K562 (cell line): ENCODE results near the gene OTUD5. TPM values are rescaled to one million over a fixed set of nuclear protein-coding genes. Genes with fewer than 3 reads are reported as not detected.

Experiments used
- CCNT2 ChIP-seq: IDR thresholded peaks from 2 replicates; pipeline ENCODE4 v1.6.1; 2011; ENCODE audit warnings: borderline replicate concordance, low read depth, mild to moderate bottlenecking, moderate library complexity, mixed read lengths, low read length; ENCODE audit not compliant: insufficient read length; ENCODE audit errors: extremely low read depth
- CHD2 ChIP-seq: IDR thresholded peaks from 2 replicates; pipeline ENCODE4 v1.6.1; 2011; ENCODE audit warnings: low read depth, low read length
- GATAD2A ChIP-seq: fragments of 450-650 bp; IDR thresholded peaks from 2 replicates; pipeline ENCODE4 v1.6.1; 2017
- ILK ChIP-seq: fragments of 450-650 bp; IDR thresholded peaks from 2 replicates; pipeline ENCODE4 v1.6.1; 2016; ENCODE audit warnings: missing genetic modification characterization, low read depth, mild to moderate bottlenecking, missing compliant biosample characterization, moderate library complexity, borderline replicate concordance
- KHSRP ChIP-seq: fragments of 450-650 bp; IDR thresholded peaks from 2 replicates; pipeline ENCODE4 v1.6.1; 2017
- L3MBTL2 ChIP-seq: fragments of 450-650 bp; IDR thresholded peaks from 2 replicates; pipeline ENCODE4 v1.6.1; 2016; ENCODE audit warnings: mild to moderate bottlenecking, moderate library complexity
- MCM3 ChIP-seq: fragments of 450-650 bp; IDR thresholded peaks from 2 replicates; pipeline ENCODE4 v1.6.1; 2016
- NRF1 ChIP-seq, 2 experiments: fragments of 450-650 bp; IDR thresholded peaks in 1 of 2; conservative IDR thresholded peaks in 1 of 2; 2 replicates each; pipeline ENCODE4 v1.6.1; 2014; ENCODE audit warnings: mild to moderate bottlenecking in 2 of 2
- STAT5B ChIP-seq: fragments of 250-450 bp; sonication (Bioruptor Pico); IDR thresholded peaks from 2 replicates; pipeline ENCODE4 v1.8.0; 2021; ENCODE audit warnings: mild to moderate bottlenecking, inconsistent platforms
- TSC22D4 ChIP-seq: fragments of 450-650 bp; IDR thresholded peaks from 2 replicates; pipeline ENCODE4 v1.6.1; 2016; ENCODE audit warnings: missing genetic modification characterization, missing biosample characterization, control low read depth
- WHSC1 ChIP-seq: IDR thresholded peaks from one replicate; pipeline ENCODE4 v1.6.1; 2012; ENCODE audit warnings: low read length, control low read depth, inconsistent platforms
- ZFX ChIP-seq: sonication (generic); formaldehyde crosslinking; IDR thresholded peaks from 2 replicates; pipeline ENCODE4 v1.8.0; 2022; ENCODE audit warnings: mild to moderate bottlenecking, missing genetic modification reagents, moderate library complexity
- ZNF197 ChIP-seq: fragments of 200-800 bp; sonication (Bioruptor generic); IDR thresholded peaks from 2 replicates; pipeline ENCODE4 v1.6.1; 2016; ENCODE audit warnings: low read depth, missing genetic modification characterization, missing compliant biosample characterization
- ZNF57 ChIP-seq: fragments of 450-650 bp; formaldehyde crosslinking; IDR thresholded peaks from 2 replicates; pipeline ENCODE4 v1.4.0; 2020; ENCODE audit warnings: mild to moderate bottlenecking, moderate library complexity
- ZNF764 ChIP-seq: fragments of 250-450 bp; sonication (Bioruptor Pico); IDR thresholded peaks from 2 replicates; pipeline ENCODE4 v1.4.0; 2020; ENCODE audit warnings: low read depth, mild to moderate bottlenecking, moderate library complexity
- ZNF77 ChIP-seq: fragments of 250-450 bp; sonication (Bioruptor Pico); IDR thresholded peaks from 2 replicates; pipeline ENCODE4 v1.5.0; 2020
- polyA plus RNA-seq, 8 experiments: library from polyadenylated mRNA; depleted of rRNA in 4 of 8; stranded (reverse) in 5 of 8; unstranded in 3 of 8; fragments of >200 nt; fragmentation: Nextera tagmentation in 2 of 8; fragmentation: Illumina TruSeq in 1 of 8; extraction: Ambion mirVana in 2 of 8; extraction: Trizol in 1 of 8; gene quantifications; 2 replicates each; pipeline versions ENCODE4 v1.2.1 to v1.2.3, GENCODE V29; 2011 to 2014; ENCODE audit warnings: inconsistent platforms in 1 of 8, missing spikeins in 1 of 8
- total RNA-seq, 7 experiments: library from RNA; depleted of rRNA in 6 of 7; stranded (reverse); fragments of >200 nt in 6 of 7; fragmentation: Illumina TruSeq in 2 of 7; extraction: Trizol in 2 of 7; gene quantifications; 2 replicates each; pipeline versions ENCODE4 v1.2.1 to v1.2.3, GENCODE V29; 2011 to 2021; ENCODE audit warnings: low replicate concordance in 1 of 7
- TF ChIP-seq, protein P1 (sequence below): sonication (generic); formaldehyde crosslinking; IDR thresholded peaks from 2 replicates; pipeline ENCODE4 v1.8.0; 2022; ENCODE audit warnings: missing genetic modification reagents, mild to moderate bottlenecking, moderate library complexity, borderline replicate concordance
- TF ChIP-seq, protein P2 (sequence below): fragments of 450-650 bp; formaldehyde crosslinking; conservative IDR thresholded peaks from 2 replicates; pipeline ENCODE4 v1.4.0; 2022; ENCODE audit warnings: mild to moderate bottlenecking, missing genetic modification characterization
- TF ChIP-seq, protein P3 (sequence below), 2 experiments: fragments of 200-800 bp in 1 of 2; sonication (Bioruptor generic) in 1 of 2; sonication (generic) in 1 of 2; formaldehyde crosslinking in 1 of 2; IDR thresholded peaks in 1 of 2; conservative IDR thresholded peaks in 1 of 2; 2 replicates each; pipeline versions ENCODE4 v1.5.0 to v1.6.1; 2016 to 2020; ENCODE audit warnings: missing compliant biosample characterization in 1 of 2, missing genetic modification characterization in 1 of 2, missing genetic modification reagents in 1 of 2
- TF ChIP-seq, protein P4 (sequence below): sonication (generic); formaldehyde crosslinking; IDR thresholded peaks from 2 replicates; pipeline ENCODE4 v1.8.0; 2022; ENCODE audit warnings: mild to moderate bottlenecking, missing genetic modification reagents
- TF ChIP-seq, protein P5 (sequence below): fragments of 450-650 bp; IDR thresholded peaks from 2 replicates; pipeline ENCODE4 v1.6.1; 2016
- TF ChIP-seq, protein P6 (sequence below): IDR thresholded peaks from 2 replicates; pipeline ENCODE4 v1.6.1; 2011; ENCODE audit not compliant: insufficient read length; ENCODE audit errors: extremely low read depth

The OTUD5 gene
- total and polyA plus RNA-seq, 9 of the 15 experiments (the other 6 are each of a cell fraction or from before 2014, with no cell fraction given) = 3.6 to 102 (median 59.0) TPM

DNA sequence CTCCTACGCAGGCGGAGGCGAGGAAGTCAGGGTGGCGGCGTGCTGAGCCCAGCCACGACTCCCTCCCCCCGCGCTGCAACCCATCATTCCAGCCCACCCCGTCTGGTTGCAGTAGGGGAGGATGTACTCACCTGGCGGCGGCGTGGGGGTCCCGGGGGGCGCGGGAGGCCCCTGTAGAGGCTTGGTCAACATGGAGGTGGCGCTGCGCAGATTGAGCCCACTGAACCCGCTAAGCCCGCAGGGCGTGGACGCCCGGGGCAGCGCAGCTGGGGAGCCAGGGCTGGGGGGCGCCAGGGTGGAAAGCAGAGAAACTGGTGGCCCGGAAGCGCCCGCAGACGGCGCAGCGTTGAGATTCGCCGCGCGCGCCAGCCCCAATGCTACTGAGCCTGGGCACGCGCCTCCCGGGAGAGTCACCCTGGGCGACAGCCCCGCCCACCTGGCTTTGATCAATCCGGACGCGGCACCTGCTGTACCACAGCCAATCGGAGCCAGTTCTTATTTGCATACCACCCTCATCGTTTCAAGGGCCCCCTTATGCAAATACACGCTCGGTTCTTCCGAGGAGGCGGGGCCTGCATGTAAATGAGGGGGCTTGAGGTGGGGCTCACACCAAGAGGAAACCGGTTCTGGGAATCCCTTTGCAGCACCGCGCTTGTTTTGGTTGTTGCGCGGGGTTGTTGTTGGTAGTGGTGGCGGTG is 38.6 kb downstream of the OTUD5 start, which contains the start of gene PIM2 (continued):
- TF ChIP-seq WHSC1 (no peak), KHSRP (no peak), STAT5B (CRISPR knock-in tag) (no peak), CHD2 (no peak; the same call in 1 of the 2 replicates), ZFX (CRISPR knock-in tag) (no peak), TSC22D4 (tag) (no peak), ZNF764 (no peak), ILK (tag) (no peak), ZNF57 (CRISPR knock-in tag) (no peak), L3MBTL2 (peak; percentile 24; the same call in 1 of the 2 replicates), ZNF77 (CRISPR knock-in tag) (no peak), MCM3 (no peak), NRF1 (conservative IDR thresholded peaks at IDR 0.05 in 1 of 2, IDR thresholded peaks at IDR 0.05 in 1 of 2) (peak; percentile 85 to 87), CCNT2 (peak; percentile 71), ZNF197 (CRISPR knock-in tag) (no peak), GATAD2A (no peak)
- TF ChIP-seq, protein P1, sequence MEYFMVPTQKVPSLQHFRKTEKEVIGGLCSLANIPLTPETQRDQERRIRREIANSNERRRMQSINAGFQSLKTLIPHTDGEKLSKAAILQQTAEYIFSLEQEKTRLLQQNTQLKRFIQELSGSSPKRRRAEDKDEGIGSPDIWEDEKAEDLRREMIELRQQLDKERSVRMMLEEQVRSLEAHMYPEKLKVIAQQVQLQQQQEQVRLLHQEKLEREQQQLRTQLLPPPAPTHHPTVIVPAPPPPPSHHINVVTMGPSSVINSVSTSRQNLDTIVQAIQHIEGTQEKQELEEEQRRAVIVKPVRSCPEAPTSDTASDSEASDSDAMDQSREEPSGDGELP = peak; percentile 63
- TF ChIP-seq, protein P2, sequence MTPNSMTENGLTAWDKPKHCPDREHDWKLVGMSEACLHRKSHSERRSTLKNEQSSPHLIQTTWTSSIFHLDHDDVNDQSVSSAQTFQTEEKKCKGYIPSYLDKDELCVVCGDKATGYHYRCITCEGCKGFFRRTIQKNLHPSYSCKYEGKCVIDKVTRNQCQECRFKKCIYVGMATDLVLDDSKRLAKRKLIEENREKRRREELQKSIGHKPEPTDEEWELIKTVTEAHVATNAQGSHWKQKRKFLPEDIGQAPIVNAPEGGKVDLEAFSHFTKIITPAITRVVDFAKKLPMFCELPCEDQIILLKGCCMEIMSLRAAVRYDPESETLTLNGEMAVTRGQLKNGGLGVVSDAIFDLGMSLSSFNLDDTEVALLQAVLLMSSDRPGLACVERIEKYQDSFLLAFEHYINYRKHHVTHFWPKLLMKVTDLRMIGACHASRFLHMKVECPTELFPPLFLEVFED (CRISPR knock-in tag) = no peak
- TF ChIP-seq, protein P3, sequence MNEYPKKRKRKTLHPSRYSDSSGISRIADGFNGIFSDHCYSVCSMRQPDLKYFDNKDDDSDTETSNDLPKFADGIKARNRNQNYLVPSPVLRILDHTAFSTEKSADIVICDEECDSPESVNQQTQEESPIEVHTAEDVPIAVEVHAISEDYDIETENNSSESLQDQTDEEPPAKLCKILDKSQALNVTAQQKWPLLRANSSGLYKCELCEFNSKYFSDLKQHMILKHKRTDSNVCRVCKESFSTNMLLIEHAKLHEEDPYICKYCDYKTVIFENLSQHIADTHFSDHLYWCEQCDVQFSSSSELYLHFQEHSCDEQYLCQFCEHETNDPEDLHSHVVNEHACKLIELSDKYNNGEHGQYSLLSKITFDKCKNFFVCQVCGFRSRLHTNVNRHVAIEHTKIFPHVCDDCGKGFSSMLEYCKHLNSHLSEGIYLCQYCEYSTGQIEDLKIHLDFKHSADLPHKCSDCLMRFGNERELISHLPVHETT (CRISPR knock-in tag; conservative IDR thresholded peaks at IDR 0.05 in 1 of 2, IDR thresholded peaks at IDR 0.05 in 1 of 2) = no peak
- TF ChIP-seq, protein P4, sequence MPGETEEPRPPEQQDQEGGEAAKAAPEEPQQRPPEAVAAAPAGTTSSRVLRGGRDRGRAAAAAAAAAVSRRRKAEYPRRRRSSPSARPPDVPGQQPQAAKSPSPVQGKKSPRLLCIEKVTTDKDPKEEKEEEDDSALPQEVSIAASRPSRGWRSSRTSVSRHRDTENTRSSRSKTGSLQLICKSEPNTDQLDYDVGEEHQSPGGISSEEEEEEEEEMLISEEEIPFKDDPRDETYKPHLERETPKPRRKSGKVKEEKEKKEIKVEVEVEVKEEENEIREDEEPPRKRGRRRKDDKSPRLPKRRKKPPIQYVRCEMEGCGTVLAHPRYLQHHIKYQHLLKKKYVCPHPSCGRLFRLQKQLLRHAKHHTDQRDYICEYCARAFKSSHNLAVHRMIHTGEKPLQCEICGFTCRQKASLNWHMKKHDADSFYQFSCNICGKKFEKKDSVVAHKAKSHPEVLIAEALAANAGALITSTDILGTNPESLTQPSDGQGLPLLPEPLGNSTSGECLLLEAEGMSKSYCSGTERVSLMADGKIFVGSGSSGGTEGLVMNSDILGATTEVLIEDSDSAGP (CRISPR knock-in tag) = no peak
- TF ChIP-seq, protein P5, sequence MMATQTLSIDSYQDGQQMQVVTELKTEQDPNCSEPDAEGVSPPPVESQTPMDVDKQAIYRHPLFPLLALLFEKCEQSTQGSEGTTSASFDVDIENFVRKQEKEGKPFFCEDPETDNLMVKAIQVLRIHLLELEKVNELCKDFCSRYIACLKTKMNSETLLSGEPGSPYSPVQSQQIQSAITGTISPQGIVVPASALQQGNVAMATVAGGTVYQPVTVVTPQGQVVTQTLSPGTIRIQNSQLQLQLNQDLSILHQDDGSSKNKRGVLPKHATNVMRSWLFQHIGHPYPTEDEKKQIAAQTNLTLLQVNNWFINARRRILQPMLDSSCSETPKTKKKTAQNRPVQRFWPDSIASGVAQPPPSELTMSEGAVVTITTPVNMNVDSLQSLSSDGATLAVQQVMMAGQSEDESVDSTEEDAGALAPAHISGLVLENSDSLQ = 0 out of 2 replicates have a peak, but pooled peaks have one; percentile 14
- TF ChIP-seq, protein P6, sequence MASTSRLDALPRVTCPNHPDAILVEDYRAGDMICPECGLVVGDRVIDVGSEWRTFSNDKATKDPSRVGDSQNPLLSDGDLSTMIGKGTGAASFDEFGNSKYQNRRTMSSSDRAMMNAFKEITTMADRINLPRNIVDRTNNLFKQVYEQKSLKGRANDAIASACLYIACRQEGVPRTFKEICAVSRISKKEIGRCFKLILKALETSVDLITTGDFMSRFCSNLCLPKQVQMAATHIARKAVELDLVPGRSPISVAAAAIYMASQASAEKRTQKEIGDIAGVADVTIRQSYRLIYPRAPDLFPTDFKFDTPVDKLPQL = peak; percentile 47
